T1000 (cell line): ENCODE data around the gene SPDYE2.
"Not testable (repeated sequence)": the region's sequence is repeated elsewhere in the genome, so short reads cannot be mapped to it uniquely, and the experiment has no call there.

Experiments used
- DNase-seq: peaks from one replicate; lab custom pipeline; 2025; ENCODE audit warnings: mixed read lengths; lab: John Stamatoyannopoulos, UW

SPDYE2 gene

GRCh38 chr7:102604431-102605145 is 53.6 kb downstream of the SPDYE2 start:
- not testable (repeated sequence) for DNase-seq

GRCh38 chr7:102606848-102607247 is 55.8 kb downstream of the SPDYE2 start:
- not testable (repeated sequence) for DNase-seq

DNA sequence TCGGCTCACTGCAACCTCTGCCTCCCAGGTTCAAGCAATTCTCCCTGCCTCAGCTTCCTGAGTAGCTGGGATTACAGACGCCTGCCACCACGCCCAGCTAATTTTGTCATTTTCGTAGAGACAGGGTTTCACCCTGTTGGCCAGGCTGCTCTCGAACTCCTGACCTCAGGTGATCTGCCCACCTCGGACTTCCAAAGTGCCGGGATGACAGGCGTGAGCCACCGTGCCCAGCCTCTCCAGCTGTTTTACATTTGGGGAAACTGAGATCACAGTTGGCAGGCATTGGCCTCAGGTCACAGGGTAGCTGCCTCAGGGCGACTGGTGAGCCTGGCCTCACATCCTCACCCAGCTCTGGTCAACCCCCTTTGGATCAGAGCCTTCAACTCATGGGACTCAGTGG is 58.7 kb downstream of the SPDYE2 start:
- DNase-seq = not testable (repeated sequence)

- DNase-seq = not testable (repeated sequence)
Observed at GRCh38 chr7:102610441-102610840, 59.4 kb downstream of the SPDYE2 start.

- DNase-seq = not testable (repeated sequence)
Observed at GRCh38 chr7:102611013-102611674, 60.1 kb downstream of the SPDYE2 start.

DNA sequence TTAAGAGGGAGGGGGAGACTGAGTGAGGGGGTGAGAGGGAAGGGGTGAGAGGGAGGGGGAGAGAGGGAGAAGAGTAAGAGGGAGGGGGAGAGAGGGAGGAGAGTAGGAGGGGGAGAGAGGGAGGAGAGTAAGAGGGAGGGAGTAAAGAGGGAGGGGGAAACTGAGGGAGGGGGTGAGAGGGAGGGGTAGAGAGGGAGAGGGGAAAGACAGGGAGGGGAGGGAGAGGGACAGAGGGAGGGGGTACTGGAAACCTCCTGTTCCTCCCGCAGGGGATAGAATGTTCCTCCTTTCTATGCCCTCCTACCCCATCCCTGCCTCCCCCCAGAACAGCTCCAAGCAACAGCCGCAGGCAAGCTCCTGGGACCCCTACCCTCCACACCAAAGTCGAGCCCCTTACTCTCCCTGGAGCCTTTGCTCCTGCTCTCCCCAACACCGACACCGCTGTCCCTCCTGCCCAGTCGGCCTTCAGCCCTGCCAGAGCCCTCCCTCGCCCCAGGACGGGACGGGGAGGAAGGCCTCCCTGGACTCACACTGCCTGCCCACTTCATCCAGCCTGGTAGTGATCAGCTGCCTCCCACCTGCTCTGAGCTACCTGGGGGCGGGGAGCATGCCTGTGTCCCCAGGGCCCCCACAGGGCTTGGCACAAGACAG is 60.8 kb downstream of the SPDYE2 start:
- DNase-seq = not testable (repeated sequence)
